GM12878 (cell line): ENCODE results near the gene SPDYA.

Source experiments
- CHD2 ChIP-seq: IDR thresholded peaks from 2 replicates; pipeline ENCODE4 v1.6.1; 2011; ENCODE audit warnings: low read depth, low read length, improper control_type of control experiment, borderline replicate concordance
- CTCF ChIP-seq, 3 experiments: IDR thresholded peaks in 2 of 3; conservative IDR thresholded peaks in 1 of 3; 2 replicates each; pipeline ENCODE4 v1.5.1; 2011; ENCODE audit warnings: low read depth in 3 of 3, low read length in 3 of 3, mild to moderate bottlenecking in 3 of 3, control low read depth in 2 of 3, moderate library complexity in 2 of 3, inconsistent platforms in 1 of 3, mixed read lengths in 1 of 3; ENCODE audit not compliant: control insufficient read depth in 2 of 3, insufficient read depth in 1 of 3; ENCODE audit errors: extremely low read depth in 1 of 3
- KDM1A ChIP-seq: fragments of 200-600 bp; sonication (generic); IDR thresholded peaks from 2 replicates; pipeline ENCODE4 v1.6.1; 2016; ENCODE audit warnings: borderline replicate concordance
- POLR2AphosphoS5 ChIP-seq: IDR thresholded peaks from 2 replicates; pipeline ENCODE4 v1.6.1; 2011; ENCODE audit warnings: mild to moderate bottlenecking, low read length, inconsistent platforms
- TCF12 ChIP-seq: IDR thresholded peaks from 2 replicates; pipeline ENCODE4 v1.6.1; 2011; ENCODE audit warnings: low read depth, mild to moderate bottlenecking, low read length

GRCh38 chr2:28828382-28828781 is 17.7 kb downstream of the SPDYA start:
- TF ChIP-seq POLR2AphosphoS5 (no peak), KDM1A (no peak), CTCF (IDR thresholded peaks at IDR 0.05 in 2 of 3, conservative IDR thresholded peaks at IDR 0.05 in 1 of 3; ENCODE audit: control insufficient read depth in 2 of 3, extremely low read depth in 1 of 3, insufficient read depth in 1 of 3, low read depth in 3 of 3, low read length in 3 of 3) (no peak), CHD2 (no peak), TCF12 (no peak)
